GM06990 (cell line): Measurements from ENCODE around the gene MAN1B1.

Experiments
- DNase-seq: peaks from one replicate; pipeline ENCODE4 v3.0.0-alpha.2; 2011; ENCODE audit not compliant: insufficient read length; ENCODE audit errors: extremely low read depth
- H3K27me3 ChIP-seq: replicated peaks from 2 replicates; pipeline ENCODE4 v1.6.0; 2011; ENCODE audit warnings: low read length; ENCODE audit not compliant: control insufficient read depth, insufficient read depth
- H3K36me3 ChIP-seq: 2 replicates; pipeline ENCODE4 v1.5.1; 2011; ENCODE audit warnings: low read length; ENCODE audit not compliant: control insufficient read depth, insufficient read depth
- H3K4me3 ChIP-seq: replicated peaks from 2 replicates; pipeline ENCODE4 v1.5.1; 2011; ENCODE audit warnings: low read depth, mild to moderate bottlenecking, control low read depth, low read length
- TF ChIP-seq, protein P1 (sequence below): IDR thresholded peaks from 2 replicates; pipeline ENCODE4 v1.5.1; 2011; ENCODE audit warnings: low read length, control low read depth, mild to moderate bottlenecking, inconsistent platforms; ENCODE audit not compliant: insufficient read depth, poor library complexity, severe bottlenecking

MAN1B1 gene

DNA sequence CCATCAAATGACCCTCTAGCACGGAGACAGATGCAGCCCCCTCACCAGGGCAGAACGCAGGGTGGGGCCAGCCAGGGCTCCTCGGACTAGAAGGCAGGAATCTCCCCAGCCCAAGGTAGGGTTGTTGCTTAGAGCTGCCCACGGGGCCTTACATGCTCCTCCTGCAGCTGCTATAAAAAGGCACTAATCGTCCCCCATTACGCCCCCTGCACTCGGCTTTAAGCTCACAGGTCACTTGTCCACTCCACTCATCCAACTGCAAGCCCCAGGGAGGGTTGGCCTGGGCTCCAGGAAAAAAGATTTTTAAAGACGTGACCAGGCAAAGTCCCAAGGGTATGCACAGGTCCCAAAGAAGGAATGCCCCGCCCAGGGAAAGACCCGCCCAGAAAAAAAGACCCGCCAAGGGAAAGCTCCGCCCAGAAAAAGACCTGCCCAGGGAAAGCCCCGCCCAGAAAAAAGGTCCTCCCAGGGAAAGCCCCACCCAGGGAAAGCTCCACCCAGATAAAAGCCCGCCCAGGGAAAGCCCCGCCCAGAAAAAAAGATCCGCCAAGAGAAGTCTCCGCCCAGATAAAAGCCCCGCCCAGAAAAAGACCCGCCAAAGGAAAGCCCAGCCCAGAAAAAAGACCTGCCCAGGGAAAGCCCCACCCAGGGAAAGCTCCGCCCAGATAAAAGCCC, 63.3 kb downstream of the MAN1B1 start:
- no peaks in the 10 kb centered on the region for H3K27me3 ChIP-seq
- TF ChIP-seq, protein P1, sequence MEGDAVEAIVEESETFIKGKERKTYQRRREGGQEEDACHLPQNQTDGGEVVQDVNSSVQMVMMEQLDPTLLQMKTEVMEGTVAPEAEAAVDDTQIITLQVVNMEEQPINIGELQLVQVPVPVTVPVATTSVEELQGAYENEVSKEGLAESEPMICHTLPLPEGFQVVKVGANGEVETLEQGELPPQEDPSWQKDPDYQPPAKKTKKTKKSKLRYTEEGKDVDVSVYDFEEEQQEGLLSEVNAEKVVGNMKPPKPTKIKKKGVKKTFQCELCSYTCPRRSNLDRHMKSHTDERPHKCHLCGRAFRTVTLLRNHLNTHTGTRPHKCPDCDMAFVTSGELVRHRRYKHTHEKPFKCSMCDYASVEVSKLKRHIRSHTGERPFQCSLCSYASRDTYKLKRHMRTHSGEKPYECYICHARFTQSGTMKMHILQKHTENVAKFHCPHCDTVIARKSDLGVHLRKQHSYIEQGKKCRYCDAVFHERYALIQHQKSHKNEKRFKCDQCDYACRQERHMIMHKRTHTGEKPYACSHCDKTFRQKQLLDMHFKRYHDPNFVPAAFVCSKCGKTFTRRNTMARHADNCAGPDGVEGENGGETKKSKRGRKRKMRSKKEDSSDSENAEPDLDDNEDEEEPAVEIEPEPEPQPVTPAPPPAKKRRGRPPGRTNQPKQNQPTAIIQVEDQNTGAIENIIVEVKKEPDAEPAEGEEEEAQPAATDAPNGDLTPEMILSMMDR: no peak
- peak overlapping the region; percentile 12 for H3K4me3 ChIP-seq
- DNase-seq: peak; percentile 69
- no peaks in the 10 kb centered on the region for H3K36me3 ChIP-seq

DNA sequence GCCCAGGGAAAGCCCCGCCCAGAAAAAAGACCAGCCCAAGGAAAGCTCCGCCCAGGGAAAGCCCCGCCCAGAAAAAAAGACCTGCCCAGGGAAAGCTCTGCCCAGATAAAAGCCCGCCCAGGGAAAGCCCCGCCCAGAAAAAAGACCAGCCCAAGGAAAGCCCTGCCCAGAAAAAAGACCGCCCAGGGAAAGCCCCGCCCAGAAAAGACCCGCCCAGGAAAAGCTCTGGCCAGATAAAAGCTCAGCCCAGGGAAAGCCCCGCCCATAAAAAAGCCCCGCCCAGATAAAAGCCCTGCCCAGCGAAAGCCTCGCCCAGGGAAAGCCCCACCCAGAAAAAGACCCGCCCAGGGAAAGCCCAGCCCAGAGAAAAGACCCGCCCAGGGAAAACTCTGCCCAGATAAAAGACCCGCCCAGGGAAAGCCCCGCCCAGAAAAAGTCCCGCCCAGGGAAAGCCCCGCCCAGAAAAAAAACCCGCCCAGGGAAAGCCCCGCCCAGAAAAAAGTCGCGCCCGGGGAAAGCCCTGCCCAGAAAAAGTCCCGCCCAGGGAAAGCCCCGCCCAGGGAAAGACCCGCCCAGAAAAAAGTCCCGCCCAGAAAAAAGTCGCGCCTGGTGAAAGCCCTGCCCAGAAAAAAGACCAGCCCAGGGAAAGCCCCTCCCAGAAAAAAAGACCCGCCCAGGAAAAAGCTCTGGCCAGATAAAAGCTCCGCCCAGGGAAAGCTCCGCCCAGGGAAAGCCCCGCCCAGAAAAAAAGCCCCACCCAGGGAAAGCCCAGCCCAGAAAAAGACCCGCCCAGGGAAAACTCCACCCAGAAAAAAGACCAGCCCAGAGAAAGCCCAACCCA, 64.1 kb downstream of the MAN1B1 start:
- no peaks in the 10 kb centered on the region for H3K27me3 ChIP-seq
- TF ChIP-seq, protein P1: no peak
- DNase-seq: peak; percentile 81
- no peak overlapping the region for H3K4me3 ChIP-seq
- H3K36me3 ChIP-seq: no peaks in the 10 kb centered on the region

DNA sequence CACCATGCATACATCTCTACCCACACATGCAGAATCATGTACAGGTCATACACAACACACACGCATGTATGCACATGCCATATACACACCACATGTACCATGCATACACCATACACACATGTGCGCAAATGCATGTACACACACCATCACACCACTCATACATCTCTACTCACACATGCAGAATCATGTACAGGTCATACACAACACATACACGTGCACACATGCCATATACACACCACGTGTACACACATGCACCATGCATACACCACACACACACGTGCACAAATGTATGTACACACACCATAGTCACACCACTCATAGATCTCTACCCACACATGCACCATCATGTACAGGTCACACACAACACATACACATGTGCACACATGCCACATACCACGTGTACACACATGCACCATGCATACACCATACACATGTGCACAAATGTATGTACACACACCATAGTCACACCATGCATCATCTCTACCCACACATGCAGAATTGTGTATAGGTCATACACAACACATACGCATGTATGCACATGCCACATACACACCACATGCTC, 66.1 kb downstream of the MAN1B1 start:
- no peaks in the 10 kb centered on the region for H3K27me3 ChIP-seq
- H3K36me3 ChIP-seq: no peaks in the 10 kb centered on the region
- TF ChIP-seq, protein P1: no peak
- DNase-seq: no peak
- H3K4me3 ChIP-seq: no peak overlapping the region

DNA sequence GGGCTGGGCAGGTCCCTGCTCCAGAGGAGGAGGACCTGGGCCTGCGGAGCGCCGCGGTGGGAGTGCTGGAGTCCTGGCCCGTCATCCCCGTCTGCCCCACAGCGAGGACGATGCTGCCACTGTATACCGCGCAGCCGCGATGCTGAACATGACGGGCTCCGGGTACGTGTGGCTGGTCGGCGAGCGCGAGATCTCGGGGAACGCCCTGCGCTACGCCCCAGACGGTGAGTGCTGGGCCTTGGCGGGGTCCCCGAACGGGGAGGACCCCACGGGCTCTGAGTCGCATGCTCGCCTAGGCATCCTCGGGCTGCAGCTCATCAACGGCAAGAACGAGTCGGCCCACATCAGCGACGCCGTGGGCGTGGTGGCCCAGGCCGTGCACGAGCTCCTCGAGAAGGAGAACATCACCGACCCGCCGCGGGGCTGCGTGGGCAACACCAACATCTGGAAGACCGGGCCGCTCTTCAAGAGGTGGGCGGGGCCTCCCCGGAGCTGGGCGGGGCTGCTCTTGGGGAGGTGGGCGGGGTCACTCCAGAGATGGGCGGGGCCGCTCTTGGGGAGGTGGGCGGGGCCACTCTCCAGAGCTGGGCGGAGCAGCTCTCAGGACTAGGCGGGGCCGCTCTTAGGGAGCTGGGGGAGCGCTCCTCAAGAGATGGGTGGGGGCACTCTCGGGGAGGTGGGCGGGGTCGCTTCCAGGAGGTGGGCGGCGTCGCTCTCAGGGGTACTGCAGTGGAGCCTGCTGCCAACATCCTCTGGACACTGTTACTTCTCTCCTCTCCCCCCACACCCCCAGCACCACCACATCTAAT, 70.0 kb downstream of the MAN1B1 start:
- peak overlapping the region; percentile 43 for H3K4me3 ChIP-seq
- peak; percentile 82 for DNase-seq
- H3K36me3 ChIP-seq: no peaks in the 10 kb centered on the region
- no peaks in the 10 kb centered on the region for H3K27me3 ChIP-seq
- TF ChIP-seq, protein P1: no peak

DNA sequence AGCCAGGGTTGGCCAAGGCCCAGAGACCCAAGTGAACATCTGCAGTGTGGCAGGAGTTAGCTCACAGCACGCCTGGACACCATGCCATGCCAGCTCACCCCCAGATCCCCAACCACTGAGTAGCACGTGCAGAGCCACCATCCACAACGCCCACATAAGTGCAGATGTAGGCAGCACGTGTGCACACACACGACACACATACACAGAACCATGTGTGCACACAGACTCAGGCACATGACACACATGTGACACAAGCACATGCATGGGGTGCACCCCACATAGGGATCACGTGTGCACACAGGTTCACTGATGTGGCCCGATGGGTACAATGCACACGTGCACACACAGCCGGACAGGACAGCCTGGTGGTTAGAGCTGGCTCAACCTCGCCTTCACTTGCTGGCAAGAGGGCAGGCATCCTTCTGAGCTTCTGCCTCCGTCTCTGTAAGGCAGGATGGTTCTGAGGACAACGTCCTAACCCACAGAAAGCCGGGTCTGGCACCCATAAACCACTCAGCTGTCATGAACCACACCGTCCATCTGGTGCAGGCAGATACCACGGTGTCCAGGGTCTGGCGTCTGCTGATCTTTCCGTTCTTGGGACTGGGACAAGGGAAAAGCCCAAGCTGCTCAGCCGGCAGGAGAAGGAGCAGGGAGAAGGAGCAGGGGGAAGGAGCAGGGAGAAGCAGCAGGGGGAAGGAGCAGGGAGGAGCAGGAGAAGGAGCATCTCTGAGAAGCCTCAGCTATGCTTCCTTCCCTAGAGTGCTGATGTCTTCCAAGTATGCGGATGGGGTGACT, 71.0 kb downstream of the MAN1B1 start:
- Histone ChIP-seq H3K36me3 (no peaks in the 10 kb centered on the region), H3K4me3 (no peak overlapping the region), H3K27me3 (no peaks in the 10 kb centered on the region)
- TF ChIP-seq, protein P1: no peak
- no peak for DNase-seq
